H1 (cell line): ENCODE data around the gene STH. TPM values are rescaled to one million over a fixed set of nuclear protein-coding genes. Genes with fewer than 3 reads are reported as not detected.

Experiments
- EP300 ChIP-seq, 2 experiments: IDR thresholded peaks; 1 replicate in 1 of 2; 2 replicates in 1 of 2; pipeline ENCODE4 v1.6.1; 2011 to 2012; ENCODE audit warnings: low read depth in 2 of 2, low read length in 2 of 2, mild to moderate bottlenecking in 2 of 2, borderline replicate concordance in 1 of 2, inconsistent platforms in 1 of 2, moderate library complexity in 1 of 2
- GABPA ChIP-seq: IDR thresholded peaks from 2 replicates; pipeline ENCODE4 v1.6.1; 2011; ENCODE audit warnings: mild to moderate bottlenecking, low read length, moderate library complexity, borderline replicate concordance; ENCODE audit not compliant: insufficient read depth
- JUN ChIP-seq: IDR thresholded peaks from 2 replicates; pipeline ENCODE4 v1.6.1; 2011; ENCODE audit warnings: low read depth, mild to moderate bottlenecking, improper control_type of control experiment, low read length
- MAFK ChIP-seq: IDR thresholded peaks from 2 replicates; pipeline ENCODE4 v1.6.1; 2012; ENCODE audit warnings: low read depth, mild to moderate bottlenecking, improper control_type of control experiment, low read length
- NRF1 ChIP-seq: IDR thresholded peaks from 2 replicates; pipeline ENCODE4 v1.6.1; 2011; ENCODE audit warnings: mild to moderate bottlenecking, low read depth, low read length, improper control_type of control experiment
- SIX5 ChIP-seq: IDR thresholded peaks from 2 replicates; pipeline ENCODE4 v1.6.1; 2011; ENCODE audit warnings: mild to moderate bottlenecking, low read depth, low read length
- TAF7 ChIP-seq: optimal IDR thresholded peaks from 2 replicates; pipeline ENCODE3; 2011; ENCODE audit warnings: low read depth, mild to moderate bottlenecking, inconsistent platforms, low read length, moderate library complexity, borderline replicate concordance
- polyA plus RNA-seq, 7 experiments: library from polyadenylated mRNA; depleted of rRNA in 3 of 7; stranded (reverse) in 5 of 7; unstranded in 2 of 7; fragments of >200 nt in 5 of 7; fragments of 200-250 nt in 2 of 7; gene quantifications; 1 replicate in 5 of 7; 2 replicates in 1 of 7; 4 replicates in 1 of 7; pipeline versions ENCODE4 v1.2.1 to v1.2.3, GENCODE V29; 2011 to 2013; ENCODE audit warnings: missing spikeins in 2 of 7, mixed read lengths in 2 of 7
- total RNA-seq: library from RNA; stranded (reverse); fragmentation: NEBNext Ultra II Directional; extraction: Animal tissue kit (Norgen Biotek cat#: 25700); gene quantifications from 2 replicates; pipeline ENCODE4 v1.2.1, GENCODE V29; 2021

STH gene
- total and polyA plus RNA-seq, 2 of the 8 experiments (the other 6 are each of a cell fraction or from before 2014, with no cell fraction given) = not detected

DNA sequence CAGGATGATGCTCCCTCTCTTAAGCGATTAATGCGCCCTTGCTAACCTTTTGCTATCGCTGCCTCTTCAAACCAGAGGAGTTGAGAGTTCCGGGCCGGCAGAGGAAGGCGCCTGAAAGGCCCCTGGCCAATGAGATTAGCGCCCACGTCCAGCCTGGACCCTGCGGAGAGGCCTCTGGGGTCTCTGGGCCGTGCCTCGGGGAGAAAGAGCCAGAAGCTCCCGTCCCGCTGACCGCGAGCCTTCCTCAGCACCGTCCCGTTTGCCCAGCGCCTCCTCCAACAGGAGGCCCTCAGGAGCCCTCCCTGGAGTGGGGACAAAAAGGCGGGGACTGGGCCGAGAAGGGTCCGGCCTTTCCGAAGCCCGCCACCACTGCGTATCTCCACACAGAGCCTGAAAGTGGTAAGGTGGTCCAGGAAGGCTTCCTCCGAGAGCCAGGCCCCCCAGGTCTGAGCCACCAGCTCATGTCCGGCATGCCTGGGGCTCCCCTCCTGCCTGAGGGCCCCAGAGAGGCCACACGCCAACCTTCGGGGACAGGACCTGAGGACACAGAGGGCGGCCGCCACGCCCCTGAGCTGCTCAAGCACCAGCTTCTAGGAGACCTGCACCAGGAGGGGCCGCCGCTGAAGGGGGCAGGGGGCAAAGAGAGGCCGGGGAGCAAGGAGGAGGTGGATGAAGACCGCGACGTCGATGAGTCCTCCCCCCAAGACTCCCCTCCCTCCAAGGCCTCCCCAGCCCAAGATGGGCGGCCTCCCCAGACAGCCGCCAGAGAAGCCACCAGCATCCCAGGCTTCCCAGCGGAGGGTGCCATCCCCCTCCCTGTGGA, 16.0 kb upstream of the STH start (continued):
- TF ChIP-seq NRF1 = no peak
- TF ChIP-seq GABPA = no peak
- no peak for TF ChIP-seq EP300 (IDR thresholded peaks at IDR 0.05; ENCODE audit: borderline replicate concordance in 1 of 2, low read depth in 2 of 2, low read length in 2 of 2)
- no peak for TF ChIP-seq MAFK
- no peak for TF ChIP-seq JUN
- no peak for TF ChIP-seq TAF7
- TF ChIP-seq SIX5 = no peak
